ENCODE measurements around the gene KLF7. TPM values are rescaled to one million over a fixed set of nuclear protein-coding genes. Genes with fewer than 3 reads are reported as not detected.

KLF7 gene
- total RNA-seq, 1 experiment from 2014 or later, result 17.1 TPM

GRCh38 chr2:207086136-207086535 is 79.6 kb downstream of the KLF7 start:
- no peak overlapping the region for H3K27ac ChIP-seq (ENCODE audit: low read length)
- H3K27me3 ChIP-seq (ENCODE audit: control insufficient read depth, insufficient read depth, low read length), result no peaks in the 10 kb centered on the region
- TF ChIP-seq CTCF (IDR thresholded peaks at IDR 0.05) (no peak), REST (IDR thresholded peaks at IDR 0.05; ENCODE audit: insufficient read depth in 1 of 2, low read depth in 2 of 2, low read length in 1 of 2) (no peak), POLR2AphosphoS5 (IDR thresholded peaks at IDR 0.05; ENCODE audit: low read depth, low read length) (no peak), SIN3A (IDR thresholded peaks at IDR 0.05; ENCODE audit: borderline replicate concordance, insufficient read depth, low read depth, low read length) (no peak), TCF7L2 (IDR thresholded peaks at IDR 0.05; ENCODE audit: low read depth, low read length) (no peak)
- in situ Hi-C loops (cut with HindIII; ENCODE audit: low pct_unique_long_range_greater_than_20kb, low sequenced_read_pairs), result no loop called here
- POLR2A ChIA-PET, result no interaction called here
- ATAC-seq, result no peak
- intact Hi-C loops (cut with micrococcal nuclease; ENCODE audit: unreplicated experiment), result no loop called here
- H3K36me3 ChIP-seq (ENCODE audit: control insufficient read depth, insufficient read depth, low read length), result no peaks in the 10 kb centered on the region
- no peak for DNase-seq (ENCODE audit: low read depth, low spot score)
- CTCF ChIA-PET, result no interaction called here
- H3K4me3 ChIP-seq (ENCODE audit: low read depth in 2 of 2, low read length in 2 of 2), result no peak overlapping the region
- no TSS peak for BruUV-seq (replicated peaks)
- H3K9me3 ChIP-seq (ENCODE audit: control insufficient read depth, insufficient read depth, low read depth, low read length), result no peaks in the 10 kb centered on the region
- H3K4me1 ChIP-seq (ENCODE audit: control insufficient read depth, insufficient read depth, low read length), result no peaks in the 10 kb centered on the region; the same call in 1 of the 2 replicates

GRCh38 chr2:207085110-207085509 is 80.6 kb downstream of the KLF7 start:
- ATAC-seq (no peak), DNase-seq (ENCODE audit: low read depth, low spot score) (no peak)
- ChIA-PET CTCF (no interaction called here), POLR2A (no interaction called here)
- H3K36me3 ChIP-seq (ENCODE audit: control insufficient read depth, insufficient read depth, low read length), result no peaks in the 10 kb centered on the region
- H3K9me3 ChIP-seq (ENCODE audit: control insufficient read depth, insufficient read depth, low read depth, low read length), result no peaks in the 10 kb centered on the region
- no peak overlapping the region for H3K4me3 ChIP-seq (ENCODE audit: low read depth in 2 of 2, low read length in 2 of 2)
- H3K27ac ChIP-seq (ENCODE audit: low read length), result no peak overlapping the region
- intact Hi-C loops (cut with micrococcal nuclease; ENCODE audit: unreplicated experiment), result no loop called here
- no TSS peak for BruUV-seq (replicated peaks)
- in situ Hi-C loops (cut with HindIII; ENCODE audit: low pct_unique_long_range_greater_than_20kb, low sequenced_read_pairs), result no loop called here
- no peaks in the 10 kb centered on the region for H3K27me3 ChIP-seq (ENCODE audit: control insufficient read depth, insufficient read depth, low read length)
- H3K4me1 ChIP-seq (ENCODE audit: control insufficient read depth, insufficient read depth, low read length), result no peaks in the 10 kb centered on the region
- TF ChIP-seq TCF7L2 (IDR thresholded peaks at IDR 0.05; ENCODE audit: low read depth, low read length) (no peak), CTCF (IDR thresholded peaks at IDR 0.05) (no peak), POLR2AphosphoS5 (IDR thresholded peaks at IDR 0.05; ENCODE audit: low read depth, low read length) (no peak), SIN3A (IDR thresholded peaks at IDR 0.05; ENCODE audit: borderline replicate concordance, insufficient read depth, low read depth, low read length) (no peak), REST (IDR thresholded peaks at IDR 0.05; ENCODE audit: insufficient read depth in 1 of 2, low read depth in 2 of 2, low read length in 1 of 2) (no peak)
